Measurements from ENCODE around the gene NEUROD6.

The NEUROD6 gene

GRCh38 chr7:31308652-31309051 is 31.9 kb downstream of the NEUROD6 start:
- H4K5ac ChIP-seq (ENCODE audit: low read length): no peak overlapping the region
- H3K18ac ChIP-seq (ENCODE audit: low read length): no peak overlapping the region
- H3K79me2 ChIP-seq (ENCODE audit: control insufficient read depth, insufficient read depth, low read length): no peaks in the 10 kb centered on the region
- WGBS (ENCODE audit: extremely low coverage, insufficient coverage, low lambda C conversion rate): no CpG with 5 or more reads among the region's 5 CpGs
- no peaks in the 10 kb centered on the region for H3K4me1 ChIP-seq (ENCODE audit: control insufficient read depth, low read depth, low read length)
- H3K4me2 ChIP-seq (ENCODE audit: low read length): no peak overlapping the region
- H3K4me3 ChIP-seq (ENCODE audit: low read length): no peak overlapping the region
- no peak overlapping the region for H4K8ac ChIP-seq (ENCODE audit: low read depth, low read length)
- no peaks in the 10 kb centered on the region for H3K79me1 ChIP-seq (ENCODE audit: low read length)
- H3K56ac ChIP-seq (ENCODE audit: low read length): no peak overlapping the region
- H3K27ac ChIP-seq (ENCODE audit: low read depth, low read length): no peak overlapping the region
- no peaks in the 10 kb centered on the region for H3K36me3 ChIP-seq (ENCODE audit: control insufficient read depth, insufficient read depth, low read length)
- no peak overlapping the region for H2AK5ac ChIP-seq (ENCODE audit: low read length)
- H3K27me3 ChIP-seq (ENCODE audit: insufficient read depth, low read length, poor library complexity): no peaks in the 10 kb centered on the region
- no peak overlapping the region for H3K23ac ChIP-seq (ENCODE audit: low read length)
- H2BK120ac ChIP-seq (ENCODE audit: low read depth, low read length): no peak overlapping the region
- H3K9ac ChIP-seq (ENCODE audit: low read length): no peak overlapping the region
- no peak overlapping the region for H3K4ac ChIP-seq (ENCODE audit: low read depth, low read length)
- no peak for DNase-seq
- no peak overlapping the region for H2BK15ac ChIP-seq (replicated peaks; ENCODE audit: low read depth)
- no peak overlapping the region for H2BK5ac ChIP-seq (ENCODE audit: low read length)

GRCh38 chr7:31307972-31308371 is 32.6 kb downstream of the NEUROD6 start:
- no peak overlapping the region for H4K5ac ChIP-seq (ENCODE audit: low read length)
- no peak overlapping the region for H2BK5ac ChIP-seq (ENCODE audit: low read length)
- no peaks in the 10 kb centered on the region for H3K36me3 ChIP-seq (ENCODE audit: control insufficient read depth, insufficient read depth, low read length)
- no peak overlapping the region for H3K9ac ChIP-seq (ENCODE audit: low read length)
- no peak overlapping the region for H3K27ac ChIP-seq (ENCODE audit: low read depth, low read length)
- H4K8ac ChIP-seq (ENCODE audit: low read depth, low read length): no peak overlapping the region
- 100% methylated on average over 1 of the region's 7 CpGs for WGBS (ENCODE audit: extremely low coverage, insufficient coverage, low lambda C conversion rate)
- H3K4me2 ChIP-seq (ENCODE audit: low read length): no peak overlapping the region
- H3K56ac ChIP-seq (ENCODE audit: low read length): no peak overlapping the region
- no peak overlapping the region for H3K4ac ChIP-seq (ENCODE audit: low read depth, low read length)
- H3K23ac ChIP-seq (ENCODE audit: low read length): no peak overlapping the region
- H3K4me1 ChIP-seq (ENCODE audit: control insufficient read depth, low read depth, low read length): no peaks in the 10 kb centered on the region
- H3K79me2 ChIP-seq (ENCODE audit: control insufficient read depth, insufficient read depth, low read length): no peaks in the 10 kb centered on the region
- H3K27me3 ChIP-seq (ENCODE audit: insufficient read depth, low read length, poor library complexity): no peaks in the 10 kb centered on the region
- H3K4me3 ChIP-seq (ENCODE audit: low read length): no peak overlapping the region
- no peaks in the 10 kb centered on the region for H3K79me1 ChIP-seq (ENCODE audit: low read length)
- H2BK120ac ChIP-seq (ENCODE audit: low read depth, low read length): no peak overlapping the region
- no peak overlapping the region for H2BK15ac ChIP-seq (replicated peaks; ENCODE audit: low read depth)
- no peak overlapping the region for H3K18ac ChIP-seq (ENCODE audit: low read length)
- DNase-seq: no peak
- H2AK5ac ChIP-seq (ENCODE audit: low read length): no peak overlapping the region

GRCh38 chr7:31305260-31305659 is 35.3 kb downstream of the NEUROD6 start:
- Histone ChIP-seq H3K36me3 (ENCODE audit: control insufficient read depth, insufficient read depth, low read length) (no peaks in the 10 kb centered on the region), H3K27ac (ENCODE audit: low read depth, low read length) (no peak overlapping the region), H3K4me1 (ENCODE audit: control insufficient read depth, low read depth, low read length) (no peaks in the 10 kb centered on the region), H3K56ac (ENCODE audit: low read length) (no peak overlapping the region), H3K4me2 (ENCODE audit: low read length) (no peak overlapping the region), H3K79me1 (ENCODE audit: low read length) (no peaks in the 10 kb centered on the region), H2BK5ac (ENCODE audit: low read length) (no peak overlapping the region), H4K8ac (ENCODE audit: low read depth, low read length) (no peak overlapping the region), H2BK120ac (ENCODE audit: low read depth, low read length) (no peak overlapping the region), H4K5ac (ENCODE audit: low read length) (no peak overlapping the region), H3K23ac (ENCODE audit: low read length) (no peak overlapping the region), H3K79me2 (ENCODE audit: control insufficient read depth, insufficient read depth, low read length) (no peaks in the 10 kb centered on the region), H3K4me3 (ENCODE audit: low read length) (no peak overlapping the region), H3K18ac (ENCODE audit: low read length) (no peak overlapping the region), H3K27me3 (ENCODE audit: insufficient read depth, low read length, poor library complexity) (no peaks in the 10 kb centered on the region), H2AK5ac (ENCODE audit: low read length) (no peak overlapping the region), H2BK15ac (replicated peaks; ENCODE audit: low read depth) (no peak overlapping the region), H3K4ac (ENCODE audit: low read depth, low read length) (no peak overlapping the region), H3K9ac (ENCODE audit: low read length) (no peak overlapping the region)
- WGBS (ENCODE audit: extremely low coverage, insufficient coverage, low lambda C conversion rate): no CpG with 5 or more reads among the region's 1 CpG
- no peak for DNase-seq

GRCh38 chr7:31304446-31304845 is 36.1 kb downstream of the NEUROD6 start:
- no peaks in the 10 kb centered on the region for H3K36me3 ChIP-seq (ENCODE audit: control insufficient read depth, insufficient read depth, low read length)
- H2BK5ac ChIP-seq (ENCODE audit: low read length): no peak overlapping the region
- no peaks in the 10 kb centered on the region for H3K4me1 ChIP-seq (ENCODE audit: control insufficient read depth, low read depth, low read length)
- H3K27ac ChIP-seq (ENCODE audit: low read depth, low read length): no peak overlapping the region
- H3K56ac ChIP-seq (ENCODE audit: low read length): no peak overlapping the region
- H3K79me1 ChIP-seq (ENCODE audit: low read length): no peaks in the 10 kb centered on the region
- H4K5ac ChIP-seq (ENCODE audit: low read length): no peak overlapping the region
- no peak overlapping the region for H3K4me2 ChIP-seq (ENCODE audit: low read length)
- no peak overlapping the region for H2BK120ac ChIP-seq (ENCODE audit: low read depth, low read length)
- DNase-seq: no peak
- H3K9ac ChIP-seq (ENCODE audit: low read length): no peak overlapping the region
- H3K23ac ChIP-seq (ENCODE audit: low read length): no peak overlapping the region
- no peaks in the 10 kb centered on the region for H3K79me2 ChIP-seq (ENCODE audit: control insufficient read depth, insufficient read depth, low read length)
- H3K18ac ChIP-seq (ENCODE audit: low read length): no peak overlapping the region
- no peak overlapping the region for H4K8ac ChIP-seq (ENCODE audit: low read depth, low read length)
- H2AK5ac ChIP-seq (ENCODE audit: low read length): no peak overlapping the region
- H2BK15ac ChIP-seq (replicated peaks; ENCODE audit: low read depth): no peak overlapping the region
- WGBS (ENCODE audit: extremely low coverage, insufficient coverage, low lambda C conversion rate): no CpG with 5 or more reads among the region's 4 CpGs
- no peak overlapping the region for H3K4me3 ChIP-seq (ENCODE audit: low read length)
- H3K4ac ChIP-seq (ENCODE audit: low read depth, low read length): no peak overlapping the region
- H3K27me3 ChIP-seq (ENCODE audit: insufficient read depth, low read length, poor library complexity): no peaks in the 10 kb centered on the region

- H3K56ac ChIP-seq (ENCODE audit: low read length): no peak overlapping the region
- DNase-seq: no peak
- WGBS (ENCODE audit: extremely low coverage, insufficient coverage, low lambda C conversion rate): no CpG with 5 or more reads among the region's 7 CpGs
Measured at GRCh38 chr7:31302356-31302755, 38.2 kb downstream of the NEUROD6 start.

GRCh38 chr7:31299336-31299735 is 41.2 kb downstream of the NEUROD6 start:
- no peak overlapping the region for H3K56ac ChIP-seq (ENCODE audit: low read length)

More at GRCh38 chr7:31302356-31302755, 38.2 kb downstream of the NEUROD6 start:
- H3K23ac ChIP-seq (ENCODE audit: low read length): no peak overlapping the region
- H3K18ac ChIP-seq (ENCODE audit: low read length): no peak overlapping the region
- H3K27ac ChIP-seq (ENCODE audit: low read depth, low read length): no peak overlapping the region
- H3K79me1 ChIP-seq (ENCODE audit: low read length): no peaks in the 10 kb centered on the region
- no peak overlapping the region for H2BK5ac ChIP-seq (ENCODE audit: low read length)
- H2BK120ac ChIP-seq (ENCODE audit: low read depth, low read length): no peak overlapping the region
- H3K4me2 ChIP-seq (ENCODE audit: low read length): no peak overlapping the region
- no peak overlapping the region for H2AK5ac ChIP-seq (ENCODE audit: low read length)
- H4K5ac ChIP-seq (ENCODE audit: low read length): no peak overlapping the region
- H3K4me3 ChIP-seq (ENCODE audit: low read length): no peak overlapping the region
- no peak overlapping the region for H3K9ac ChIP-seq (ENCODE audit: low read length)
- no peaks in the 10 kb centered on the region for H3K27me3 ChIP-seq (ENCODE audit: insufficient read depth, low read length, poor library complexity)
- no peak overlapping the region for H2BK15ac ChIP-seq (replicated peaks; ENCODE audit: low read depth)
- no peaks in the 10 kb centered on the region for H3K36me3 ChIP-seq (ENCODE audit: control insufficient read depth, insufficient read depth, low read length)
- H3K4ac ChIP-seq (ENCODE audit: low read depth, low read length): no peak overlapping the region
- no peaks in the 10 kb centered on the region for H3K79me2 ChIP-seq (ENCODE audit: control insufficient read depth, insufficient read depth, low read length)
- no peaks in the 10 kb centered on the region for H3K4me1 ChIP-seq (ENCODE audit: control insufficient read depth, low read depth, low read length)
- no peak overlapping the region for H4K8ac ChIP-seq (ENCODE audit: low read depth, low read length)

More at GRCh38 chr7:31299336-31299735, 41.2 kb downstream of the NEUROD6 start:
- H3K36me3 ChIP-seq (ENCODE audit: control insufficient read depth, insufficient read depth, low read length): no peaks in the 10 kb centered on the region
- no CpG with 5 or more reads among the region's 1 CpG for WGBS (ENCODE audit: extremely low coverage, insufficient coverage, low lambda C conversion rate)
- DNase-seq: no peak
- H2AK5ac ChIP-seq (ENCODE audit: low read length): no peak overlapping the region
- no peak overlapping the region for H3K18ac ChIP-seq (ENCODE audit: low read length)
- no peak overlapping the region for H4K8ac ChIP-seq (ENCODE audit: low read depth, low read length)
- H3K4me2 ChIP-seq (ENCODE audit: low read length): no peak overlapping the region
- H3K27ac ChIP-seq (ENCODE audit: low read depth, low read length): no peak overlapping the region
- no peak overlapping the region for H4K5ac ChIP-seq (ENCODE audit: low read length)
- no peak overlapping the region for H3K4me3 ChIP-seq (ENCODE audit: low read length)
- no peak overlapping the region for H3K9ac ChIP-seq (ENCODE audit: low read length)
- H3K23ac ChIP-seq (ENCODE audit: low read length): no peak overlapping the region
- no peaks in the 10 kb centered on the region for H3K79me1 ChIP-seq (ENCODE audit: low read length)
- no peak overlapping the region for H2BK5ac ChIP-seq (ENCODE audit: low read length)
- no peaks in the 10 kb centered on the region for H3K79me2 ChIP-seq (ENCODE audit: control insufficient read depth, insufficient read depth, low read length)
- H2BK120ac ChIP-seq (ENCODE audit: low read depth, low read length): no peak overlapping the region
- H2BK15ac ChIP-seq (replicated peaks; ENCODE audit: low read depth): no peak overlapping the region
- no peaks in the 10 kb centered on the region for H3K4me1 ChIP-seq (ENCODE audit: control insufficient read depth, low read depth, low read length)
- H3K4ac ChIP-seq (ENCODE audit: low read depth, low read length): no peak overlapping the region
- H3K27me3 ChIP-seq (ENCODE audit: insufficient read depth, low read length, poor library complexity): no peaks in the 10 kb centered on the region
